ENCODE results near the gene NUP205.

GRCh38 chr7:135522509-135522908 lies 35.2 kb upstream of the NUP205 start:
- TF ChIP-seq CTCF (conservative IDR thresholded peaks at IDR 0.05 in 1 of 2, IDR thresholded peaks at IDR 0.05 in 1 of 2; ENCODE audit: extremely low read depth in 1 of 2, insufficient read depth in 1 of 2, low read depth in 1 of 2, low read length in 2 of 2): no peak
- no peak for TF ChIP-seq EZH2 (IDR thresholded peaks at IDR 0.05; ENCODE audit: borderline replicate concordance, low read length)

All from mammary epithelial cell (primary cell).